GM12801 (cell line): ENCODE results near the gene DNAJB2.

Experiments
- CTCF ChIP-seq: IDR thresholded peaks from one replicate; pipeline ENCODE4 v1.5.1; 2011; ENCODE audit warnings: control low read depth; ENCODE audit not compliant: insufficient read length; ENCODE audit errors: extremely low read depth

DNAJB2 gene

GRCh38 chr2:219279151-219279915, at the start of gene DNAJB2:
Gene DNAJB2, plus strand, starts transcription at chr2:219279366. Its CDS starts 468 bp downstream, at chr2:219279834.
- no peak for TF ChIP-seq CTCF

GRCh38 chr2:219230059-219230540, 49.1 kb upstream of the DNAJB2 start:
- TF ChIP-seq CTCF: no peak

- TF ChIP-seq CTCF: no peak
Observed at GRCh38 chr2:219234331-219234730, 44.8 kb upstream of the DNAJB2 start.

GRCh38 chr2:219243291-219243761, 35.8 kb upstream of the DNAJB2 start:
- no peak for TF ChIP-seq CTCF

GRCh38 chr2:219244789-219245147, 34.4 kb upstream of the DNAJB2 start:
- TF ChIP-seq CTCF: no peak

GRCh38 chr2:219245148-219245898, 33.8 kb upstream of the DNAJB2 start, which contains the start of the genes GLB1L and STK16:
Gene GLB1L, minus strand, starts transcription at chr2:219245444. Its CDS starts 1,871 bp downstream, at chr2:219243573.
Gene STK16, plus strand, starts transcription at chr2:219245479. Its CDS starts 521 bp downstream, at chr2:219246000.
- no peak for TF ChIP-seq CTCF

GRCh38 chr2:219245899-219246230, 33.3 kb upstream of the DNAJB2 start:
- TF ChIP-seq CTCF: no peak
